Keratinocyte (primary cell): ENCODE results near the gene MLLT3.

Source experiments
- EZH2 ChIP-seq: IDR thresholded peaks from one replicate; pipeline ENCODE4 v1.6.1; 2012; ENCODE audit warnings: inconsistent platforms, mild to moderate bottlenecking, low read length, moderate library complexity
- TF ChIP-seq, protein P1 (sequence below), 3 experiments: IDR thresholded peaks in 1 of 3; conservative IDR thresholded peaks in 1 of 3; optimal IDR thresholded peaks in 1 of 3; 2 replicates in 2 of 3; 3 replicates in 1 of 3; pipeline versions ENCODE3 to v1.5.1; 2011; ENCODE audit warnings: low read length in 3 of 3, mild to moderate bottlenecking in 3 of 3, moderate library complexity in 2 of 3, control low read depth in 1 of 3, inconsistent platforms in 1 of 3; ENCODE audit not compliant: insufficient read depth in 2 of 3; ENCODE audit errors: extremely low read depth in 1 of 3

DNA sequence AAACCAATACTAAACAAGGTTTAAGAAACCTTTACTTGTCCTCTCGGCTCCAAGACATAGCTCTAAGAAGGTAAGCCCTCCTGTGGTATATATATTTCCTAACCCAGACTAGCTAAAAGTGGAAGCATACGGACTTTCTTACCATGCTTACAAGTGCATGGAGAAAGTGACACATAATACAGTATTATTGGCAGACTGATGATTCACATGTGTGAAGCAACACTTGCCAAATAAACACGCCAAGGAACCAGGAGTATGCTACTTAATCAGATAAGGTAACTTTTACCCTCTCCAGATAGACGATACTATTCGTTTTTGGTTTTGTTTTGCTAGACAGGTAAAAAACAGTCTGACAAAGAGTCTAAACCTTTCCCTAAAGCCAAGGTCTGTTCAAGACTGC, 264.1 kb downstream of the MLLT3 start:
- TF ChIP-seq, protein P1, sequence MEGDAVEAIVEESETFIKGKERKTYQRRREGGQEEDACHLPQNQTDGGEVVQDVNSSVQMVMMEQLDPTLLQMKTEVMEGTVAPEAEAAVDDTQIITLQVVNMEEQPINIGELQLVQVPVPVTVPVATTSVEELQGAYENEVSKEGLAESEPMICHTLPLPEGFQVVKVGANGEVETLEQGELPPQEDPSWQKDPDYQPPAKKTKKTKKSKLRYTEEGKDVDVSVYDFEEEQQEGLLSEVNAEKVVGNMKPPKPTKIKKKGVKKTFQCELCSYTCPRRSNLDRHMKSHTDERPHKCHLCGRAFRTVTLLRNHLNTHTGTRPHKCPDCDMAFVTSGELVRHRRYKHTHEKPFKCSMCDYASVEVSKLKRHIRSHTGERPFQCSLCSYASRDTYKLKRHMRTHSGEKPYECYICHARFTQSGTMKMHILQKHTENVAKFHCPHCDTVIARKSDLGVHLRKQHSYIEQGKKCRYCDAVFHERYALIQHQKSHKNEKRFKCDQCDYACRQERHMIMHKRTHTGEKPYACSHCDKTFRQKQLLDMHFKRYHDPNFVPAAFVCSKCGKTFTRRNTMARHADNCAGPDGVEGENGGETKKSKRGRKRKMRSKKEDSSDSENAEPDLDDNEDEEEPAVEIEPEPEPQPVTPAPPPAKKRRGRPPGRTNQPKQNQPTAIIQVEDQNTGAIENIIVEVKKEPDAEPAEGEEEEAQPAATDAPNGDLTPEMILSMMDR (optimal IDR thresholded peaks at IDR 0.05 in 1 of 3, IDR thresholded peaks at IDR 0.05 in 1 of 3, conservative IDR thresholded peaks at IDR 0.05 in 1 of 3; ENCODE audit: extremely low read depth in 1 of 3, insufficient read depth in 2 of 3, low read length in 3 of 3): no peak
- TF ChIP-seq EZH2: no peak
